ENCODE data around the gene NCAM1.

NCAM1 gene

DNA sequence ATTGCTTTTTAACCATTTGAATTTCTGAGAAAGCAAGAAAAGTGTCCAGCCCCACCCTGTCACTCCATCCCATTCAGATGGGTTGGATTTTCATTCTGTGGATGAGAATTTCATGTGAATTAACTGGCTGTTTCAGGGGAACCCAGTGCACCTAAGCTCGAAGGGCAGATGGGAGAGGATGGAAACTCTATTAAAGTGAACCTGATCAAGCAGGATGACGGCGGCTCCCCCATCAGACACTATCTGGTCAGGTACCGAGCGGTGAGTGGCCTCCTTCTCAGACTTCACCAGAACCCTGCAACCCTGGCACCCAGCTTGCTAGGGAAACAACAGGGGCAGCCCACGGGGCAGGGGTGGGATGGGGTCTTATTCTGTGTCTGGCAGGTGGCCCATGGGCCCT lies 294.5 kb downstream of the NCAM1 start:
- DNase-seq (ENCODE audit: low read depth) = no peak

DNA sequence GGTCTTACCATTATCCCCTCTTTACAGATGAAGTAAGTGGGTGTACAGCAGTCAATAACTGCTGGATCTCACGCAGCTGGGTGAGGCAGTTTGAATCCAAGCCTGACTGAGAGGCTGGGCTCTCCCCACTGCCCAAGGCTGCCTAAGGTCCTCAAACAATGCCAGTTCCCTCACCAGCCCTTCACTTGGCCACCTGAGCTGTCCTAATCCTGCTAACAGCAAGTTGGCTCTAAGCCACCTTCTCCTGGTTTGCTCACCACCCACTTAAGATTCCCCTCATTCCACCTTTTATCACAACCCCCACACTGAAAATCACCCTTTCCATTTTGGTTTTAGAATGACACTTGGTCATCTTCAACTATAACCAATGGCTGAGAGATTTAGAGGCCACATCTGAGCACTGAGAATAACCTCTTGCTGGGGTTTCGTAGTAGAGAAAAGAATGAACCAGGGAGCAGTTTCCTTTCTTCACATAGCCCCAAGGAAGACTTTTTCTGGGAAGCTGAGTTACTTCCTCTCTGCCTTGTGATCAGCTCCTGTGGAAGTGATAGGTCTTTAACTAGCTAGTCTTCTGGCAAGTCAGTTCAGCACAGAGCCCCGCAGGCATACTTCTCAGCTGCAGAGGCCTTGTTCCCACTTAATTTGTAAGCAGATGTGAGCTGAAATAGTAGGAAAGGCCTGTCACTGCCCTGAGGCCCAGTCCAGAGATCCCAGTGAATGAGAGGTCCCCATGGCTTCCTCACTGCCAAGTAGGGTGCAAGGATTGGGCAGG lies 295.4 kb downstream of the NCAM1 start:
- no peak for DNase-seq (ENCODE audit: low read depth)

DNA sequence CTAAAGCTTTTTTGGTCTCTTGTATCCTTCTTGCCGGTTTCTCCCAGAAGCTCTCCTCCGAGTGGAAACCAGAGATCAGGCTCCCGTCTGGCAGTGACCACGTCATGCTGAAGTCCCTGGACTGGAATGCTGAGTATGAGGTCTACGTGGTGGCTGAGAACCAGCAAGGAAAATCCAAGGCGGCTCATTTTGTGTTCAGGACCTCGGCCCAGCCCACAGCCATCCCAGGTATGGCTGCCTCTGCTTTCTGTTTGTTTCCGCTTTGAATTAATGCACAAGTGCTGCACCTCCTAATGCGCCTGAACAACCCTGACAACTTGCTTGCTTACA lies 298.8 kb downstream of the NCAM1 start:
- DNase-seq (ENCODE audit: low read depth) = no peak

DNA sequence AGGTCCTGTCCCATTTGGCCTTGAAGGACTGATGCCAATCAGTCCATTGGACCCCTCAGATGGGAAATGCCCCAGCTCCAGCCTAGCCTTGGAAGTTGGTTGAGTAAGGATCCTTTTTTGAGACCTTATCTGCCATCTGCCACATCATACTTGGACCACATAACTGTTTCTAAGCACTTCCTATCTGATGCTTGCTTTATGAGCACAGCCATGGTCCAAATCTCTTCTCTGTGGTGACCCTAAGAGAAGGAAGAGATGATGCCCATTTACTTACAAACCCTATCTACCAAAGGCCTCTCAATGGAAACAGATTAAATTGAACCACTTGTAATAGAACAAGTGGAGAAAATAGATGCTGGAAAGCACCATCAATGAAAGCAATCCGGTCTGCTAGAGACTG lies 299.3 kb downstream of the NCAM1 start:
- no peak for DNase-seq (ENCODE audit: low read depth)

DNA sequence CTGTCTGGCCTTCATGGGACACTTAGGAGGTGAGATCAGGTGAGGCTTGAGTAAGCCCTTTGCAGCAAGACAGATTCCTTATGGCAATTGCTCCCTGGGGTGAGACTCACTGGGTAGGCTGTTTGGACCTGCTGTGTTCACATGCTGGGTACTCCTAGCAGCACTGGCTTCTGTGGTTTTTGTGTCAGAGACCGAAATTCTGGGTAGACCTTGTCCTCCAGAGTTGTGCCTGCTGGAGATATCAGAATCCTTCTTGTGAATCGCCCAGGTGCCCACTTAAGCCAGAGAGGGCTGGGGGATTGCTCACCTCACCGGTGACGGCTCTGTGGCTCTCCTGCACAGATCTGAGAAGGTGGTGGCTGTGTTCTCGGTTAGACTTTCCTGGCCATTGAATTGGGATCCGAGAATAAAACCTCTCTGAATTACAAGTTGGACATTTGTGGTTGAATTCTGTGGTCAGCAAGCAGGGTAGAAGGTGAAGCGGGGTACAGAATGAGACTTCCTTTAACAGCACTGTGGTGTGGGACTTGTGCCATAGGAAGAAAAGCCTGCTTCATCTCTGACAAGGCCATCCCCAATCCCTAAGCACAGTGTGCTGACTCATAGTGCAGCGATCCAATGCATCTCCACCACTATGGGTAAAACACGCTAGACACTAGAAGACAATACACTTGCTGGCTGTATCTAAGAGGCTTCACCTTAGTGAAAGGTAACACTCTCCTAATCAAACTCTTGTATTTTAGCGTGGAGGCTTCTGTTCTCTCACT lies 300.7 kb downstream of the NCAM1 start:
- no peak for DNase-seq (ENCODE audit: low read depth)

DNA sequence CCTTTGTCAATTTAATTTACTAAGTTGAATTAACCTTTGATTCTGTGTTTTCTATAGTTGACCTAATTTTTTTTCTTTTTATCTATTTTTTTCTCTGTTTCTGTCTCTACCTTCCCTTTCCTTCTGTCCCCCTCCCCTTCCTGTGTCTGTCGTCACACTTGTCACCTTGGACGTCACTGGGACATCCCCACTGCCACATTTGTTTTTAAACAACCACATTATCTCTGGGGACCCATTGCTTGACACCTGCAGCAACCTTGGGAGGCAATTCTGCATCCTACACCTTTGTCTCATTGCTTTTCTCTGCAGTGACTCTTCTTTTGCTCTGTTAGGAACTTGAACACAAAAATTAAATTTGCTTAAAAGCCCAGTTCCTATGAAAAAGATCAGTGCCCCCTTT lies 301.4 kb downstream of the NCAM1 start:
- no peak for DNase-seq (ENCODE audit: low read depth)

DNA sequence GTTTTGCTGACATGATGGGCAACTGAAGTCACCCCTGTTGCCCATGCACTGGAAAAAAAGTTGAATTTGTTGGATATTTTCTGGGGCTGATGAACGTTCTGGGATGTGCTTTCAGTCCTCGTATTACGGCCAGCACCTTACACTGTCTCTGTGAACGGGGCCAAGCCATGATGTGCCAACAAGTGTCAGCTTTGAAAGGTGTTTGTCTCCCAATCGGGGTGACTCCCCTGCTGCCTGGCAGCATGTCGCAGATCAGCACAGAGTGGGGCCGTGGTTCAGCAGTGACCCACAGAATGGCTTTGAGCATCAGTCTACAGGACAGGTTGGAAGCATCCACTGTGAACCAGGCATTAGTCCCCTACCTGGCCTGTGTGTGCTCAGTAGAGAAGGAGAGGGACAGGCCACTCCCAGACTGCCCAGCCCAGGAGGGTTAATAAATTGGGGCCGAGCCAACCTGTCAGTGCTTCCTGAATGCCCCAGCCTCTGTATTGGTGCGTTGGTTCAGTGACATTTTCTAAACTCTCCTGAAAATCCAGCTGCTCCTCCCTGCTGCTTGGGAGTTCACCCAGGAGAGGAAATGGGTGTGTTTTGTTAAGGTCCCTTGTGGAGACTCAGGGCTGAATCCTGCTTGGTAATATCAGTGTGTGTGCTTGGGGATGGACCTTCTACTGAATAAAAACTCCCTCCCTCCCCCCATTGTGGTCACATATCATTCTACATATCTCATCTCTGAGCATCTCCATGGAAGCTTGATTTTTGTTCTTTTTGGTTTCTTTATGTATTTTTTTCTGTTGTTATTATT lies 302.4 kb downstream of the NCAM1 start:
- no peak for DNase-seq (ENCODE audit: low read depth)

DNA sequence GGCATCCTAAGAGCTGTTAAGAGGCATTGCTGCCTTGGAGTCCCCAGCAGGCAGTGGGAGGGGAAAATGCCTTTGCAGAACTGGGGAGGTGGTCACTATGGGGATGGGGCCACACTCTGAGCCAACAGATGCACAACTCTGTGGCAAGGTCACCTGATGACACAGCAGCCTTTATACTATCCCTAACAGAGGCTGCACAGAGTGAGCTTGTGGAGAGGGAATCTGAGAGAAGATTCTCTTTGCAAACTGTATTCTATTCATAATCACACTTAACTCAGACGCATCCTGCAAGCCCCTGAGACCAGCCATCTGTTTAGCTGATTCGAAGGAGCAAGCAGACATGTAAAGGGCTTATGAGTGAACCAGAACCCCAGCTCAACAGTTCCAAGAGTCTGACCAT lies 304.1 kb downstream of the NCAM1 start:
- DNase-seq (ENCODE audit: low read depth) = no peak

DNA sequence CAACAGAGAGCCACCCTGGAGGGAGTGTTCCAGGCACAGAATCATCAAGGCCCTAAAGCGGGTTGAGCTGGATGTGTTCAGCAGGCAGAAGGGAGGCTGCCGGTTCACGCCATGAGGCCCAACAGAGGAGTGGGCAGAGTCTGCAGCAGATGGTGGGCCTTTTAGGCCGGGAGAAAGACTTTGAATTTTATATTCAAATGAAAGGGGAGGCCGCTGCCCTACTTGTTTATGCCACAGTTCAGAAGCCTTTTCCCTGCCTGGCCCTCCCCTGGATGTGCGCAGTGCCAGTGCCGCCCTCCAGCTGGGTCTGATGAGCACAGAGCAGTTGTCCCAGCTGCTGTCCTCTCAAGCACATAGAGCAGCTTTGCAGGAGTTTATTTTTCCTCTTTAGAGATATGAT lies 306.3 kb downstream of the NCAM1 start:
- DNase-seq (ENCODE audit: low read depth) = no peak

DNA sequence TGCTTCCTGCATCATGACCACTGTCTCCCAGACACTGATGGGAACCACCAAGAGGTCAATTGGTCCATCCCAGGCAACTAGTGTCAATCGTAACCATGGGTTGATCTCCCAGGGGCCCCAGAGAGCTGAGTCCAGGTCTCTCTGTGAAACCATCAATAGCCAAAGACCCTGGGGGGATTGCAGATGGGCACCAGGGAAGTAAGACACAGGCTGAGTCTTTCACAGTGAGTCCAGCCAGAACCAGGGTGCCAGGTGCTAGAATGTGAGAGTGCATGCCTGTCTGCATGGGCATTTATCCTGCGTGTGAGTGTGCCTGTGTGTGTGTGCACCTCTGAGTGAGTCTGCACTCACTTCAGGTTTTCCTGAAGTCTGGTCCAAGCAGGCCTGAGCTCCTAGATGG lies 307.9 kb downstream of the NCAM1 start:
- DNase-seq (ENCODE audit: low read depth) = no peak

DNA sequence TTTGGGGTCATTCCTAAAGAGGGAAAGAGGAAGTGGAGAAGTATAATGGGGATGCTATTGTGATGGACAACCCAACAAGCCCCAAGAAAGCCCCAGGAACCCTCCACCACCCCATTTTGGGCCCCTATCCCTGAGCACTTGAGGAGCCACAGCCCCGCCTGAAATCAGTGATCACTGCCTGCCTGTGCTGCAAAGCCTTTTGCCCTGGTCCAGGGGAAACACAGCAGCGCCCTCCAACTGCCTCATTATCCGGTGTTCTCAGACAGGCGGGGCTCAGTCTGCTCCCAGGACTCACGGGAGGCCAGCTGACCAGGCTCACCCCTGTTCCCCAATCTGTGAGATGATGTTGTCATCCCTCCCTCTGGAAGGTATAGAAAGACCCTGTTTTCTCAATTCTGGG lies 308.4 kb downstream of the NCAM1 start:
- no peak for DNase-seq (ENCODE audit: low read depth)

DNA sequence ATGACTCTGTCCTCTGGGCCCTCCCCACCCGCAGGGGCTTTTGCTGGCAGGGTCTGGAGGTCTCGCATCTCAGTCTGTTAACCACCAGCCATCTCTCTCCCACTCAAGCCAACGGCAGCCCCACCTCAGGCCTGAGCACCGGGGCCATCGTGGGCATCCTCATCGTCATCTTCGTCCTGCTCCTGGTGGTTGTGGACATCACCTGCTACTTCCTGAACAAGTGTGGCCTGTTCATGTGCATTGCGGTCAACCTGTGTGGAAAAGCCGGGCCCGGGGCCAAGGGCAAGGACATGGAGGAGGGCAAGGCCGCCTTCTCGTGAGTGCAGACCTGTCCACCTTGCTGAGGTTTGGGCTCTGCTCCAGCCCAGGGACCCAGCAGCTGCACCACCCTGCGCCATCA lies 308.9 kb downstream of the NCAM1 start:
- no peak for DNase-seq (ENCODE audit: low read depth)

DNA sequence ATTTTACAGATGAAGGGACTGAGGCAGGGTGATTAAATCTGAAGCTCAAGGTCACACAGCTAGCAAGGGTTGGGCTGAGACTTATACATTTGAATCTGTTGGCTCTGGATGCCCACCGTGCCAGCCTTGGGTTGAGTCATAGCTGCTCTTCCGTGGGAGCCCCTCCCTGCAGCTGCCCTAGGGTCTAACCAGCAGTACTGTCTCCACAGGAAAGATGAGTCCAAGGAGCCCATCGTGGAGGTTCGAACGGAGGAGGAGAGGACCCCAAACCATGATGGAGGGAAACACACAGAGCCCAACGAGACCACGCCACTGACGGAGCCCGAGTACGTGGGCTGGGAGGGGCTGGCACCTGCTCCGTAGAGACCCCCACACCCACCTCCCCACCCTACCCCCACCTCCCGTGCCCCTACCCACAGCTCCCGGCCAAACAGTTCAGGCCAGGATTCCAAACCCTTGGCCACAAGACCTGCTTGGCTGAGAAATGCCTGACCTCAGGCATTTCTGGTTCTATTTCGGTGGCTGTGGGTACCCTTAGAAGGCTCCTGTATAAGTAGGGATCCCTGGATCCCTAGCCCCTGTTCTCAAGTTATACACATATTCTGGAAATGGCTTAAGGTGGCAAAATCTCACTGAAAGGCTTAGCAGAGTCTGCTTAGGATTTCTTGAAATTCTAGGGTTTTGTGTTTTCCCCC lies 310.5 kb downstream of the NCAM1 start:
- DNase-seq (ENCODE audit: low read depth) = no peak

DNA sequence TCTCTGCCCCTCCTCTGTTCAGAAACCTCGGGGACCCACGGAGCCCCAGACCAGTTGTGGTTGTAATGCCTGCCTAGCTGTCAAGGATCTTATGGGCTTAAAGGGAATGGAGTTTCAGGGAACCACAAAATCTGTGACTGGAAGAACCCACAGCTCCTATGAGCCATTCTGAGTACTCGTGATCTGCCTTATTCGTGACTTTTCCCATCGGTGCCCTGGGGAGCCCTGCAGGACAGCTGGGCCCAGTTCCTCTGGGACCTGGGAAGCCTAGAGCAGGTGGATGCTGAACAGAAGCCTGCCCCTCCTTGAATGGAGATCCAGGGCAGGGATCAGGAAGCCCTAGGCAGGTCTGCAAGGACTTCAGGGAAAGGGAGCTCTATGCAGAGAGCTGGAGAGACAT lies 311.1 kb downstream of the NCAM1 start:
- DNase-seq (ENCODE audit: low read depth) = no peak

DNA sequence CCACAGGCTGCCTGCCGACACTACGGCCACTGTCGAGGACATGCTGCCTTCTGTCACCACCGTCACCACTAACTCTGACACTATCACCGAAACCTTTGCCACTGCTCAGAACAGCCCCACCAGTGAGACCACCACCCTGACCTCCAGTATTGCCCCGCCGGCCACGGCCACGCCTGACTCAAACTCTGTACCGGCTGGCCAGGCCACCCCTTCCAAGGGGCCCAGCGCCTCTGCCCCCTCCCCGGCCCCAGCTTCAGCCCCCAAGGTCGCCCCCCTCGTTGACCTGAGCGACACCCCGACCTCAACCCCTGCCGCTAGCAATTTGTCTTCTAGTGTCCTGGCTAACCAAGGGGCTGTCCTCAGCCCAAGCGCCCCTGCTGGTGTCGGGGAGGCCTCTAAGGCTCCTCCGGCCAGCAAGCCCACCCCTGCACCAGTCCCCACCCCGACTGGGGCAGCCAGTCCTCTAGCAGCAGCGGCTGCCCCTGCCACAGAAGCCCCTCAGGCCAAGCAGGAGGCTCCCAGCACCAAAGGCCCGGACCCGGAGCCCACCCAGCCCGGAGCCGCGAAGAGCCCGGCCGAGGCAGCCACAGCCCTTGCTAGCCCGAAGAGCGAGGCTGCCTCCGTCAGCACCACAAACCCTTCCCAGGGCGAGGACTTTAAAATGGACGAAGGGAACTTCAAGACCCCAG lies 311.9 kb downstream of the NCAM1 start:
- DNase-seq (ENCODE audit: low read depth) = no peak

DNA sequence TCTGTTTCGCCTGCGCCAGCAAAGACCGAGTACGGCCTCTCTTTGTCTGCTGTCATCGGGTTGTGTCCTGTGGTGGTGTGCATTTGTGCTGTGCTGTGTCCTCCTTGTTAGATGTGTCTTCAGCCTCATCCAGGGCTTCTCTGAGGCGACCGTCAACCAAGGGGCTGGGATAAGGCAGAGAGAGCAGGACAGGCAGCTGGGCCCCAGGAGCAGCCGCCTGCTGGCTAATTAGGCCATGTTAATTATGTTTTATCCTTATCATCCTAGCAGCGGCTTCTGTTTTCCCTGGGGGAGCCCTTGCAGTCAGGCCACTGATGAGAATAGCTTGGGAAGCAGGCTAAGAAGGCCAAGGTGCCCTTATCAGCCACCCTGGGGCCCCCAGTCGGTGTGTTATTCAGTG lies 312.5 kb downstream of the NCAM1 start:
- no peak for DNase-seq (ENCODE audit: low read depth)

DNA sequence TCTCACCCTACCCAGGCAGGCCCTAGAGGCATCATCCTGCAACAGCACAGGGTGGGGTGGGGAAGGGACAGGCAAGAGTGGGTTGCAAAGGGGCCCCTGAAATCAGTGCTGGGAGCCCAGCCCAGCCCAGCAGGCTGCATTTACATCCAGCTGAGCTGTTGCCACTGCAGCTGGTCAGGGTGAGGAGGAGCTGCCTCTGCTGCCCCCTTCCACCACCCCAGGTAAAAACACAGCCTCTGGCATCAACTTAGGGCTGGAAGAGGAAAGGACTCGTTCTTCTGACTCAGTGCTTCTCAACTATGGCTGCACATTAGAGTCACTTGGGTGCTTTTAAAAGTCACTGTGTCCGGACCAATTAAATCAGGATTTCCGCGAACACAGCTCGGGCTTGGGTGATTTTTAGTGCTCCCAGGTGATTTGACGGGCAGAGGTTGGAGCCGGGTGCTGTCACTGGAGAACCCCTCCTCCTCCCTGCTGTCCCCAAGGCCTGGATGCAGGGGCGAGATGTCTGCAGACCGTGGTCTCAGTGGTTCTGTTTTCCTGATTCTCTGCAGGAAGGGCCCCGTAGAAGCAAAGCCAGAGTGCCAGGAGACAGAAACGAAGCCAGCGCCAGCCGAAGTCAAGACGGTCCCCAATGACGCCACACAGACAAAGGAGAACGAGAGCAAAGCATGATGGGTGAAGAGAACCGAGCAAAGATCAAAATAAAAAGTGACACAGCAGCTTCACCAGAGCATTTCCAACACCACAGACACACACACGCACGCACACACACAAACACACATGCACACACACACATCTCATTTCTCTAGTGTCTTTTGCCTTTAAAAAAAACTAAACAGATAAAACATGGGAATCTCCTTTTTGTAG lies 313.7 kb downstream of the NCAM1 start:
- no peak for DNase-seq (ENCODE audit: low read depth)

DNA sequence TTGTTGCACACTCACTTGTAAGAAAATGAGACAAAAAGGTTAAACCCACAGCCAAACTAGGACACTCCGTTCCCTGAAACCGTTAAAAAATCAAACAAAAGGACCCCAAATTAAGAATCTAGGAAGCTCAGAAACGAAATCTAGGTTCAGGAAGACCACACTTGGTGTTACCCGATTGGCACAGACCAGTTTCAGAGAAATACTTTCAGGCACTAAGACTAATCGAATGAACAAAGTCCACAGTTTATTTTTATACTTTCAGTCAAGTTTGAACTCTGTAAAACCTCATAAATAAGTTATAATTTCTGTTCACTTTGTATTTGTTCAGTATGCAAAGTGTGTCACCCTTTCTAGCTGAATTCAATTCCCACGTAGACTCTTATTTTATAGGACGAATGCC lies 314.4 kb downstream of the NCAM1 start:
- no peak for DNase-seq (ENCODE audit: low read depth)

DNA sequence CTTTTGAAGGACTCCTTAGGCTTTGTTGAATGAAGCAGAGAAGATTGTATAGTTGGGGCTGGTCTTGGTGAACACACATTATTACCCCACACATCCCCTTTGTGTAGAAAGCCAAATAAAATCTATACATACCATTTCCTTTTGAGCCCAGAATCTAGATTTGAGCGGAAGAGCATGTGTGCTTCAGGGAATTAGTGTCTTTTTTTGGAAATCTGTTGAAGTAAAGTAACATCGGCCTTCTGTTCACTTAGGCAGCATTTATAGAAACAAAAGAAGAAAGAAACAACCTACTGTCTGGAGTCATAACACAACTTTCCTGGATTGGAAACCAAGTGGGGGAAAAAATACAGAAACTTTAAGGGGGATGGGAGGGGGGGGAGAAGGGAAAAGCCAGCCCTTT lies 315.2 kb downstream of the NCAM1 start:
- no peak for DNase-seq (ENCODE audit: low read depth)

DNA sequence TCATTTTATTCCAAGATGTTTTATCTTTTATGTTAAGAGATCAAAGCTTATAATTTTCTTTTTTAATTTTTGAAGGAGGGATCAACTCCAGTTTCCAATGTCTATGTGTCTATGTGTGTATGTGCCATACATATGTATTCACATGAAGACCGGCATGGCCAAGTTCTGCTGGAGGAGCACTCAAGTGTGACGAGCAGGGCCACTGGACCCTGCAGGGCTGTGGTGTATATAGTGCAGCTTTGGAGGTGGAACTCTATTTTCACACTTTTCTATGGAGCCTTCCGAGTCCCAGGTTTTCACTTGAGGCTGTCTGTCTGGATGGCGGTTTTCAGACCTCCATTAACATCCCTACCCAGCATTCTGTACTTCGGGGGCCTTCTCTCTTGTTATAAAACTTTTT lies 316.7 kb downstream of the NCAM1 start:
- DNase-seq (ENCODE audit: low read depth) = no peak

DNA sequence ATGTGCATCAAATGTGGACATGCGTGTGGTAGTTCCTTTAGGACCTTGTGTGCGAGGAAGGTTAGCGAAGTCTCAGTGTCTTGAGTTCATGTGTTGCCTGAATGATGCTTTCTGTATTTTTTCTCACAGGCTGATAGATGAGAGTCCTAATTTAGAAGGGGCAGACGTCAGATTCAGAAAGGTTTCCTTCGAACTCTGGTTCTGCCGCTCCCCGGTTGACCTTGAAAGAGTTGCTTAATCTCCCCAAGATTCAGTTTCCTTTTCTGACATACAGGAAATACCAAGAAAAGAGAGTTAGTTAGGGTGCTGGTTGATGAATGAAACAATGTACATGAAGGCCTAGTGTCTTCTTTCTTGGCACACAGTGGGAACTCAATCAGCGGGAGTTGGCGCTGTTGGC lies 317.3 kb downstream of the NCAM1 start:
- no peak for DNase-seq (ENCODE audit: low read depth)

Measured in stimulated activated CD8-positive, alpha-beta memory T cell treated with anti-CD3 and anti-CD28 coated beads, Interleukin-7, amount 100 ng/mL, for 24 hours (primary cell).